Calu3 (cell line): ENCODE results near the gene EPB41L2. TPM values are rescaled to one million over a fixed set of nuclear protein-coding genes. Genes with fewer than 3 reads are reported as not detected.

Experiments
- BruUV-seq: library from RNA; stranded (reverse); fragments of 400-500 nt; replicated peaks from 2 replicates; lab custom pipeline; 2021; lab: Mats Ljungman, UMichigan
- CTCF ChIA-PET: fragments of 300-600 bp; sonication (Branson Sonifier 250); formaldehyde crosslinking; loops from one replicate; lab custom pipeline; 2022; ENCODE audit warnings: antibody characterized with exemption; lab: Charles Lee
- DNase-seq: peaks from one replicate; pipeline ENCODE4 v3.0.0; 2022
- H3K27ac Mint-ChIP-seq: one replicate; pipeline ENCODE4 v1.8.0; 2022; ENCODE audit warnings: mixed read lengths; ENCODE audit not compliant: unreplicated experiment
- H3K27me3 Mint-ChIP-seq: one replicate; pipeline ENCODE4 v1.8.0; 2022; ENCODE audit warnings: mixed read lengths; ENCODE audit not compliant: unreplicated experiment
- H3K36me3 Mint-ChIP-seq: one replicate; pipeline ENCODE4 v1.8.0; 2022; ENCODE audit warnings: mild to moderate bottlenecking, moderate library complexity, mixed read lengths; ENCODE audit not compliant: insufficient read depth, unreplicated experiment
- H3K4me1 Mint-ChIP-seq: one replicate; pipeline ENCODE4 v1.8.0; 2022; ENCODE audit warnings: mild to moderate bottlenecking, low read depth, mixed read lengths; ENCODE audit not compliant: unreplicated experiment
- H3K4me3 Mint-ChIP-seq: one replicate; pipeline ENCODE4 v1.8.0; 2022; ENCODE audit warnings: mild to moderate bottlenecking, low read depth, moderate library complexity, mixed read lengths; ENCODE audit not compliant: unreplicated experiment
- H3K9me3 Mint-ChIP-seq: one replicate; pipeline ENCODE4 v1.8.0; 2022; ENCODE audit warnings: low read depth, mixed read lengths; ENCODE audit not compliant: unreplicated experiment
- CTCF ChIP-seq: fragments of 200-600 bp; IDR thresholded peaks from one replicate; pipeline ENCODE4 v1.8.0; 2022; ENCODE audit warnings: antibody characterized with exemption; ENCODE audit not compliant: unreplicated experiment
- intact Hi-C: fragments of 100-400 bp; cut with micrococcal nuclease; formaldehyde crosslinking; loops from one replicate; pipeline ENCODE4 v1.10.0; 2022; ENCODE audit not compliant: unreplicated experiment
- total RNA-seq: library from RNA; stranded (reverse); gene quantifications from 2 replicates; pipeline ENCODE4 v1.2.3, GENCODE V29; 2022

The EPB41L2 gene
- total RNA-seq, 1 experiment from 2014 or later = 332 TPM

- TF ChIP-seq CTCF = no peak
- DNase-seq = no peak
- no peaks in the 10 kb centered on the region for H3K27me3 Mint-ChIP-seq
- H3K4me1 Mint-ChIP-seq = peaks cover 17% of the 10 kb centered on the region
- no peaks in the 10 kb centered on the region for H3K9me3 Mint-ChIP-seq
- peaks cover 6% of the 10 kb centered on the region for H3K36me3 Mint-ChIP-seq
- no peak overlapping the region for H3K27ac Mint-ChIP-seq
- intact Hi-C loops = no loop called here
- H3K4me3 Mint-ChIP-seq = no peak overlapping the region
- CTCF ChIA-PET = no interaction called here
- no TSS peak for BruUV-seq
Observed at GRCh38 chr6:130838250-130838860, 224.7 kb downstream of the EPB41L2 start.

- Mint-ChIP-seq H3K4me1 (peaks cover 17% of the 10 kb centered on the region), H3K36me3 (peaks cover 6% of the 10 kb centered on the region), H3K9me3 (no peaks in the 10 kb centered on the region), H3K27me3 (no peaks in the 10 kb centered on the region), H3K27ac (no peak overlapping the region), H3K4me3 (no peak overlapping the region)
- no TSS peak for BruUV-seq
- no peak for TF ChIP-seq CTCF
- DNase-seq = no peak
- CTCF ChIA-PET = no interaction called here
- intact Hi-C loops = no loop called here
Observed at GRCh38 chr6:130837067-130837466, 226.0 kb downstream of the EPB41L2 start.

GRCh38 chr6:130836055-130836640, 226.9 kb downstream of the EPB41L2 start:
- H3K27me3 Mint-ChIP-seq = no peaks in the 10 kb centered on the region
- intact Hi-C loops = no loop called here
- no peak overlapping the region for H3K4me3 Mint-ChIP-seq
- DNase-seq = no peak
- no peaks in the 10 kb centered on the region for H3K9me3 Mint-ChIP-seq
- CTCF ChIA-PET = no interaction called here
- H3K36me3 Mint-ChIP-seq = peaks cover 1% of the 10 kb centered on the region
- no peak overlapping the region for H3K27ac Mint-ChIP-seq
- BruUV-seq = no TSS peak
- no peak for TF ChIP-seq CTCF
- peaks cover 11% of the 10 kb centered on the region for H3K4me1 Mint-ChIP-seq

- Mint-ChIP-seq H3K4me3 (no peak overlapping the region), H3K27me3 (no peaks in the 10 kb centered on the region), H3K4me1 (peaks cover 10% of the 10 kb centered on the region), H3K9me3 (no peaks in the 10 kb centered on the region), H3K36me3 (no peaks in the 10 kb centered on the region), H3K27ac (no peak overlapping the region)
- CTCF ChIA-PET = interaction anchor here (0.6 to 0.7 kb wide), 2 partner anchors 27 to 132 kb away, joined by 3 to 4 read pairs; no protein-coding TSS in a partner anchor
- TF ChIP-seq CTCF = no peak
- no TSS peak for BruUV-seq
- intact Hi-C loops = no loop called here
- DNase-seq = no peak
Observed at GRCh38 chr6:130834482-130835251, 228.4 kb downstream of the EPB41L2 start.
